ENCODE results near the gene SMARCAD1. TPM values are rescaled to one million over a fixed set of nuclear protein-coding genes. Genes with fewer than 3 reads are reported as not detected.

The SMARCAD1 gene
- total RNA-seq, 1 experiment from 2014 or later, result 57.1 TPM

- Histone ChIP-seq H2AK5ac (ENCODE audit: insufficient read length, low read length) (no peak overlapping the region), H3K18ac (ENCODE audit: insufficient read length, low read depth, low read length) (no peak overlapping the region), H3T11ph (ENCODE audit: low read length) (no peak overlapping the region), H3K79me2 (ENCODE audit: insufficient read depth, low read length) (no peaks in the 10 kb centered on the region), H3K9ac (ENCODE audit: extremely low read depth, insufficient read length, low read length) (no peak overlapping the region), H3K4me1 (ENCODE audit: insufficient read depth, low read length) (no peaks in the 10 kb centered on the region), H2BK120ac (ENCODE audit: low read depth, low read length, poor library complexity, severe bottlenecking) (no peak overlapping the region), H3K27me3 (ENCODE audit: insufficient read depth, low read length) (no peaks in the 10 kb centered on the region), H4K8ac (replicated peaks; ENCODE audit: insufficient read length, low read depth, low read length) (no peak overlapping the region), H3K4ac (ENCODE audit: low read depth, low read length) (no peak overlapping the region), H3K23ac (ENCODE audit: insufficient read length, low read depth, low read length) (no peak overlapping the region), H2BK5ac (ENCODE audit: insufficient read length, low read length) (no peak overlapping the region), H3K14ac (ENCODE audit: insufficient read depth, low read length) (no peak overlapping the region), H4K20me1 (ENCODE audit: control insufficient read depth, insufficient read depth, insufficient read length) (no peaks in the 10 kb centered on the region), H3K9me3 (ENCODE audit: control insufficient read depth, low read depth, low read length) (no peaks in the 10 kb centered on the region), H3K23me2 (ENCODE audit: insufficient read length, low read depth, low read length, poor library complexity, severe bottlenecking) (no peaks in the 10 kb centered on the region), H2BK12ac (ENCODE audit: insufficient read length, low read depth, low read length) (no peak overlapping the region), H2BK15ac (ENCODE audit: low read depth, low read length) (no peak overlapping the region), H2AFZ (ENCODE audit: low read length) (peak overlapping the region; percentile 48), H4K5ac (ENCODE audit: insufficient read length, low read depth, low read length) (no peak overlapping the region), H3K56ac (ENCODE audit: insufficient read length, low read depth, low read length) (no peak overlapping the region), H2BK20ac (ENCODE audit: low read depth, low read length, poor library complexity, severe bottlenecking) (no peak overlapping the region), H3K79me1 (ENCODE audit: insufficient read depth, low read depth, low read length, poor library complexity, severe bottlenecking) (no peaks in the 10 kb centered on the region), H4K91ac (ENCODE audit: insufficient read length, low read depth, low read length) (no peak overlapping the region), H3K4me2 (ENCODE audit: insufficient read depth, insufficient read length, low read length) (no peak overlapping the region), H3K27ac (ENCODE audit: insufficient read length, low read depth, low read length) (no peak overlapping the region)
- Mint-ChIP-seq H3K27me3 (ENCODE audit: low read depth) (no peaks in the 10 kb centered on the region), H3K9me3 (no peaks in the 10 kb centered on the region), H3K4me1 (peaks cover 5 to 20% of the 10 kb centered on the region in 2 experiments), H3K4me3 (no peak overlapping the region), H3K27ac (peak overlapping the region in 1 of 3 experiments; percentile 82; a peak in 2 of 7 replicates), H3K36me3 (ENCODE audit: insufficient read depth in 1 of 3, low read depth in 3 of 3) (no peaks in the 10 kb centered on the region)
- WGBS (ENCODE audit: extremely low coverage, insufficient read length, low lambda C conversion rate), result no CpG with 5 or more reads among the region's 3 CpGs
- no peak for DNase-seq
- TF ChIP-seq CTCF (conservative IDR thresholded peaks at IDR 0.05), result no peak
These were observed 127.3 kb downstream of the SMARCAD1 start for GRCh38 chr4:94334962-94335361.
